SK-MEL-5 (cell line): Measurements from ENCODE around the gene DISP3. TPM values are rescaled to one million over a fixed set of nuclear protein-coding genes. Genes with fewer than 3 reads are reported as not detected.

Source experiments
- DNase-seq: peaks from one replicate; pipeline ENCODE4 v3.0.0-alpha.2; 2016; ENCODE audit warnings: low read depth, low spot score
- in situ Hi-C: cut with HindIII; loops from 2 replicates; pipeline ENCODE4 v1.10.0; 2016; ENCODE audit warnings: low sequenced_read_pairs, high pct_unique_total_duplicates, low pct_unique_long_range_greater_than_20kb
- total RNA-seq: library from RNA; depleted of rRNA; stranded (reverse); fragments of >200 nt; shearing (Covaris generic); gene quantifications from 2 replicates; pipeline ENCODE4 v1.2.3, GENCODE V29; 2014

DISP3 gene
- total RNA-seq, 1 experiment from 2014 or later: 0.08 TPM

GRCh38 chr1:11479375-11479979 lies 522 bp downstream of the DISP3 start:
- DNase-seq: no peak
- in situ Hi-C loops: no loop called here

- DNase-seq: no peak
- in situ Hi-C loops: no loop called here
Measured at GRCh38 chr1:11481019-11481418, 2.1 kb downstream of the DISP3 start.

- in situ Hi-C loops: no loop called here
- no peak for DNase-seq
Measured at GRCh38 chr1:11482198-11482597, 3.2 kb downstream of the DISP3 start.

- DNase-seq: no peak
- in situ Hi-C loops: no loop called here
Measured at GRCh38 chr1:11482701-11483479, 3.9 kb downstream of the DISP3 start.

- no peak for DNase-seq
- in situ Hi-C loops: no loop called here
Measured at GRCh38 chr1:11483581-11484320, 4.8 kb downstream of the DISP3 start.

- in situ Hi-C loops: no loop called here
- DNase-seq: no peak
Measured at GRCh38 chr1:11484321-11484655, 5.3 kb downstream of the DISP3 start.

- in situ Hi-C loops: no loop called here
- DNase-seq: no peak
Measured at GRCh38 chr1:11485191-11485590, 6.2 kb downstream of the DISP3 start.

- in situ Hi-C loops: no loop called here
- no peak for DNase-seq
Measured at GRCh38 chr1:11486231-11487009, 7.5 kb downstream of the DISP3 start.

GRCh38 chr1:11487196-11487751 lies 8.3 kb downstream of the DISP3 start:
- in situ Hi-C loops: no loop called here
- DNase-seq: no peak

GRCh38 chr1:11488201-11488770 lies 9.3 kb downstream of the DISP3 start:
- in situ Hi-C loops: no loop called here
- DNase-seq: no peak

GRCh38 chr1:11488966-11489625 lies 10.1 kb downstream of the DISP3 start:
- DNase-seq: no peak
- in situ Hi-C loops: no loop called here

GRCh38 chr1:11492235-11492634 lies 13.3 kb downstream of the DISP3 start:
- in situ Hi-C loops: no loop called here
- no peak for DNase-seq

GRCh38 chr1:11493972-11494655 lies 15.2 kb downstream of the DISP3 start:
- in situ Hi-C loops: no loop called here
- DNase-seq: no peak

- no peak for DNase-seq
- in situ Hi-C loops: no loop called here
Measured at GRCh38 chr1:11494771-11495170, 15.8 kb downstream of the DISP3 start.

- DNase-seq: no peak
- in situ Hi-C loops: no loop called here
Measured at GRCh38 chr1:11495579-11495978, 16.6 kb downstream of the DISP3 start.

GRCh38 chr1:11496551-11497080 lies 17.7 kb downstream of the DISP3 start:
- no peak for DNase-seq
- in situ Hi-C loops: no loop called here
